ENCODE results near the gene MEI4. TPM values are rescaled to one million over a fixed set of nuclear protein-coding genes. Genes with fewer than 3 reads are reported as not detected.
"Not testable (repeated sequence)": the region's sequence is repeated elsewhere in the genome, so short reads cannot be mapped to it uniquely, and the experiment has no call there.

The MEI4 gene
- total RNA-seq, 3 donors from 2014 or later = not detected

GRCh38 chr6:77715588-77715987 lies 62.7 kb downstream of the MEI4 start:
- Histone ChIP-seq H3K36me3 (no peaks in the 10 kb centered on the region), H3K4me1 (no peaks in the 10 kb centered on the region), H3K27me3 (no peaks in the 10 kb centered on the region), H3K27ac (no peak overlapping the region), H3K4me3 (no peak overlapping the region), H3K9me3 (no peaks in the 10 kb centered on the region)
- intact Hi-C loops (cut with DNase I; ENCODE audit: low total_unique reads) = no loop called here
- TF ChIP-seq CTCF (IDR thresholded peaks at IDR 0.05) = no peak
- no peak for TF ChIP-seq POLR2A (IDR thresholded peaks at IDR 0.05)
- TF ChIP-seq POLR2AphosphoS5 (IDR thresholded peaks at IDR 0.05) = no peak
- DNase-seq (ENCODE audit: low spot score in 2 of 2) = no peak

GRCh38 chr6:77716311-77716710 lies 63.5 kb downstream of the MEI4 start:
- intact Hi-C loops (cut with DNase I; ENCODE audit: low total_unique reads) = no loop called here
- TF ChIP-seq CTCF (IDR thresholded peaks at IDR 0.05) (no peak), POLR2AphosphoS5 (IDR thresholded peaks at IDR 0.05) (no peak), POLR2A (IDR thresholded peaks at IDR 0.05) (no peak)
- no peaks in the 10 kb centered on the region for H3K9me3 ChIP-seq
- H3K36me3 ChIP-seq = no peaks in the 10 kb centered on the region
- no peaks in the 10 kb centered on the region for H3K27me3 ChIP-seq
- H3K27ac ChIP-seq = no peak overlapping the region
- no peak overlapping the region for H3K4me3 ChIP-seq
- H3K4me1 ChIP-seq = no peaks in the 10 kb centered on the region
- DNase-seq (ENCODE audit: low spot score in 2 of 2) = no peak

GRCh38 chr6:77736010-77736409 lies 83.2 kb downstream of the MEI4 start:
- H3K27ac ChIP-seq; H3K9me3 ChIP-seq; H3K4me3 ChIP-seq; H3K4me1 ChIP-seq; H3K27me3 ChIP-seq; H3K36me3 ChIP-seq; DNase-seq (ENCODE audit: low spot score in 2 of 2); intact Hi-C loops (cut with DNase I; ENCODE audit: low total_unique reads): not testable (repeated sequence)

GRCh38 chr6:77740380-77740779 lies 87.5 kb downstream of the MEI4 start:
- intact Hi-C loops (cut with DNase I; ENCODE audit: low total_unique reads) = no loop called here
- Histone ChIP-seq H3K36me3 (no peaks in the 10 kb centered on the region), H3K9me3 (peaks cover 0 to 6% of the 10 kb centered on the region in 2 donors), H3K4me1 (no peaks in the 10 kb centered on the region), H3K4me3 (no peak overlapping the region), H3K27ac (no peak overlapping the region), H3K27me3 (no peaks in the 10 kb centered on the region)
- TF ChIP-seq CTCF (IDR thresholded peaks at IDR 0.05) (peak in 2 of 3 donors; percentile 21 to 33), POLR2A (IDR thresholded peaks at IDR 0.05) (no peak), POLR2AphosphoS5 (IDR thresholded peaks at IDR 0.05) (no peak)
- DNase-seq (ENCODE audit: low spot score in 2 of 2) = no peak

- H3K27ac ChIP-seq; H3K4me3 ChIP-seq; H3K27me3 ChIP-seq; H3K36me3 ChIP-seq; intact Hi-C loops (cut with DNase I; ENCODE audit: low total_unique reads); H3K4me1 ChIP-seq; DNase-seq (ENCODE audit: low spot score in 2 of 2): not testable (repeated sequence)
- peaks cover 4 to 20% of the 10 kb centered on the region in 2 donors for H3K9me3 ChIP-seq
Observed at GRCh38 chr6:77752156-77752555, 99.3 kb downstream of the MEI4 start.

GRCh38 chr6:77762386-77762785 lies 109.5 kb downstream of the MEI4 start:
- intact Hi-C loops (cut with DNase I; ENCODE audit: low total_unique reads) = no loop called here
- no peaks in the 10 kb centered on the region for H3K4me1 ChIP-seq
- H3K4me3 ChIP-seq = no peak overlapping the region
- H3K9me3 ChIP-seq = no peaks in the 10 kb centered on the region
- DNase-seq (ENCODE audit: low spot score in 2 of 2) = no peak
- no peak overlapping the region for H3K27ac ChIP-seq
- no peaks in the 10 kb centered on the region for H3K27me3 ChIP-seq
- TF ChIP-seq CTCF (IDR thresholded peaks at IDR 0.05) (no peak), POLR2A (IDR thresholded peaks at IDR 0.05) (no peak), POLR2AphosphoS5 (IDR thresholded peaks at IDR 0.05) (no peak)
- H3K36me3 ChIP-seq = no peaks in the 10 kb centered on the region
